HG02885 (cell line): ENCODE results near the gene SLCO4A1.
"Not testable (repeated sequence)": the region's sequence is repeated elsewhere in the genome, so short reads cannot be mapped to it uniquely, and the experiment has no call there.

ENCODE experiments used
- ATAC-seq: cut with Tn5 transposase; IDR thresholded peaks from one replicate; pipeline ENCODE4 v1.9.1; 2021; ENCODE audit warnings: mild to moderate bottlenecking; ENCODE audit not compliant: unreplicated experiment, poor library complexity

The SLCO4A1 gene

GRCh38 chr20:62679978-62680589 lies 37.8 kb downstream of the SLCO4A1 start:
- ATAC-seq, result no peak

- no peak for ATAC-seq
These were observed 40.7 kb downstream of the SLCO4A1 start for GRCh38 chr20:62682912-62683517.

GRCh38 chr20:62683660-62684322 lies 41.5 kb downstream of the SLCO4A1 start:
- not testable (repeated sequence) for ATAC-seq

DNA sequence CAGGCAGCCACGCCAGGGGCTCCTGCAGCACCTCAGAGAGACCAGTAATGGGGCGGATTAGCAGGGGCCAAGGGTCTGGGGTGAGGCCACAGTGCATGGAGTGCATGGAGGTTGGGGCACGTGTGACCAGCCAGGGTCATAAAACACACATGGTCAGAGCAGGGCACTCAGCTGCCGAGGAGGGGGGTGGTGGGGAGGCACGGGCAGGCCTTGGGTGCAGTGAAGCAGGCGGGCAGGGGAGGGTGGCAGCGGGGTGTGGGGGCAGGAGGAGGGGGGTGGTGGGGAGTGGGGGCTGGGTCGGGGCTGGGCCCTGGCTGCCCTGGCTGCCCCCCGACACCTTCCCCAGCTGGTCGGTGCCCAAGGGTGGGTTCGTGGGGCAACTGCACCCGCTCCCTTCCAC lies 42.7 kb downstream of the SLCO4A1 start:
- no peak for ATAC-seq

- ATAC-seq, result no peak
These were observed 43.7 kb downstream of the SLCO4A1 start for GRCh38 chr20:62685781-62686555.

GRCh38 chr20:62686869-62687830 lies 44.8 kb downstream of the SLCO4A1 start:
- ATAC-seq, result no peak

DNA sequence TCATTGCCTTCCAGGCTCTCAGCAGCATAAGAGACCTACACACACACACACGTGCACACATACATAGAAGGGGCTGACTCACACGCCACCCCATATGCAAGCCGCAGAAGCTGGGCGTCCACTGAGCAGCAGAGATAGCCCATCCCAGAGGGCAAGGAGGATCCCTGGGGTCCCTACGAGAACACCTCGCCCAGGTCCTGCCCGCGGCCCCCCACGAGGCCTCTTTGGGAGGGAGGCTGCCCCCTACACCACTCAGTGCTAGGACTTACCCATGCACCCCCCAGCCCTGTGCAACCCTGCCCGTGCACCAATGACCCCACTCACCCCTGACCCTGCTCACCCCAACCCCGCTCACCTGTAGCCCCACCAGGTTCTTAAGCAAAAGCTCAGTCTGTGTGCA lies 45.8 kb downstream of the SLCO4A1 start:
- ATAC-seq, result no peak

DNA sequence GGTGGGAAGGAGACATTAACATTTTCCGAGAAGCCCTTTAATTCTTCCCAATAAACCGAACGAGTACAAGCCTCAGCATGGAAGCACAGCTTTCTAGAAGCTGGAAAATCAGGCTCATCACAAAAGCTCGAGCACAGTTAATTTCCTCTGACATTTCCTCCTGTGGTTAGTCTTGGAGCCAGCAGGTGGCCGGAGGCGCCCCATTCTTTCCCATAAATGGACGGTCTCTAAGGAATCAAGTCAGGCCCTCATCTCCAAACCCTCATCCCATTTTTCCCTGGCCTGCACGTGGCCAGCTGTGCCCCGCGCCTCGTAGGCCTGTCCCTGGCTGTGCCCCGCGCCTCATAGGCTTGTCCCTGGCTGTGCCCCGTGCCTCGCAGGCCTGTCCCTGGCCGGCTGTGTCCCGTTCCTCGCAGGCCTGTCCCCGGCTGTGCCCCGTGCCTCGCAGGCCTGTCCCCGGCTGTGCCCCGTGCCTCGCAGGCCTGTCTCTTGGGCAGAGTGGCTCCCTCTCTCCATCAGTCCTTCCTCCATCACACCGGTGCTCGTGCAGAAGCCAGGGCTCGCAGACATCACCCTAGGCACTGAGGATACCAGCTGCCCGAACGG lies 46.7 kb downstream of the SLCO4A1 start:
- ATAC-seq, result no peak

DNA sequence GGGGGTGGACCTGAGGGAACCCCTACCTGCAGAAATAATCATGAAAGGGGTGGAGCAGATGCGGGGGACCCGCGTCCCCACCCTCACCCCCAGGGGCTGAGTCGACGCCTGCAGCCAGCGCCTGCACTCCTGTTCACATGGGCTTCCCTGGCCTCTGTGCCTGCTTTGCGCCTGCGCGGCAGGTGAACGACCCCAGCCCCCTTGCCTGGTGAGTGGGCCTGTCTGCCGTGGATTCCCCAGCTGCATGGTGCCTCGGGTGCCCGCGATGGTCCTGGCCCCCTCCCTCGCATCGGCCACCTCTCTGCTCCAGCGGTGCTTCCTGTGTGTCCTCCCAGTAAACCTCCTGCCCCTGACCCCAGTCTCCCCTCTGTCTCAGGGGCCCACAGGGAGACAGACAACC lies 47.6 kb downstream of the SLCO4A1 start:
- ATAC-seq, result no peak

GRCh38 chr20:62690261-62690820 lies 48.0 kb downstream of the SLCO4A1 start:
- ATAC-seq, result no peak

DNA sequence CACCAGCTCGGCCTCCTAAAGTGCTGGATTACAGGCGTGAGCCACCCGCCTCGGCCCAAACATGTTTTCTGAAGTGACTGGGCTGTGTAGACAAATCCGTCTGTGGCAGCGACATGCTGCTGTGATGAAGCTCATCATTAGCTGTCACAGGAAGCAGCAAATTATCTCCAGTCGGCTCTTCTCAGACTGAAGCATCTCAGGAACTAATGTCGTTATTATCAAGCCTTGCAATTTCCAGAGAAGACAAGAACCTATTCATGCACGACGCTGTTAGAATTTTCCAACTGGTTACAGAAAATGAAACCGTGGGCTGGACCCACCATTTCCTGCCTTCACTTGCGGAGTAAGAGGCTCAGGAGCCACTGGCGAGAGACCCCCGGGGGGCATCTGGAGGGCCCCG lies 49.2 kb downstream of the SLCO4A1 start:
- ATAC-seq, result no peak

GRCh38 chr20:62692176-62692575 lies 49.9 kb downstream of the SLCO4A1 start:
- ATAC-seq, result no peak

DNA sequence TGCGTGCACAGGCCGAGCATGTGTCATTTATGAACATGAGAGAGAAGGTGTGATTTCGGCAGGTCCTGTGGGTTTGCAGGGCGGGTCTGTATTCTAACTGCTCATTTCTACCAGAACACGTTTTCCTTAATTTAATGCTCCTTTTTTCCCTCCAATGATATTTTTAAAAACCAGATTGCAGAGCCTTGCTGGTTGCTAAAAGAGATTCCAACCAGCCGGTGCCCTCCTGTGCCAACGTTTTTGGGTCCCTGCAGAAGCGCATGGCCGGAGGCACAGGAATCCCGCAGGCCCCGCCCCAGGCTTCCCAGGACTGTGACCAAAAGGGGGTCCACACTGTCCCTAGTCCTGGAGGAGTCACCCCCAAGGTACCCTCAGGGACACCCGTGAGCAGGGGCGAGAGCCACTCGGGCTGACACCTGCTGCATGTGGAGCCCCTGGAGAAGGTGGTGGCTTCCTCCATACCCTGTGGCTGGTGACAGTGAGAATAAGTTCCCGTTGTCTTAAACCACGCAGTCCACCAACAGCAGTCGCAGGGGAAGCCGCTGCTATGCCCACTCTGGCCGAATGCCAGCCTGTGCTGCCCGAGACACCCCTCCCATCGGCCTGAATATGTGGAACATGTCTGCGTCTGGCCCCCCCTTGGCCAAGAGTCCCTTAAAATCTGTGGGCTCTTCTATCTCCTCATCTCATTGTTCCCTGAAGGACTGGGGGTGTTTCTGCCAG lies 50.7 kb downstream of the SLCO4A1 start:
- ATAC-seq, result no peak

DNA sequence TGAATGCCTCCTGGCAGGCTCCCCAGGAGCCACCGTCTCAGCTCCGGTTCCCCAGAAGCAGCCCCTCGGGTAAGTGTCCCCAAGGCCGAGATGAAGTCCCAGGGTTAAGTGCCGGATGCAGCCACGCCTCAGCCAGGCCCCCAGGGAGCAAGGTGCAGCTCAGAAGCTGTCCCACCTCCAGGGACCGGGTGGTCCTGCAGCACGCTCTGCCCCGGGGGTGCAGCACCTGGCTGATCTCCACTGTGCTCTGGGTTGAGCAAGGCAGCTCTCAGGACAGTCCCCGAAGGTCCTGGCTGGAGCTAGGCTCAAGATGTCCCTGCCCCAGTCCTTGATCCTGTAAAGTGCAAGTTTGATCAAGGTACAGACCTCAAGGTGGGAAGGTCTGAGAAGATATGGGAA lies 51.2 kb downstream of the SLCO4A1 start:
- no peak for ATAC-seq

GRCh38 chr20:62694106-62694505 lies 51.8 kb downstream of the SLCO4A1 start:
- no peak for ATAC-seq

- no peak for ATAC-seq
These were observed 52.6 kb downstream of the SLCO4A1 start for GRCh38 chr20:62694868-62695267.

DNA sequence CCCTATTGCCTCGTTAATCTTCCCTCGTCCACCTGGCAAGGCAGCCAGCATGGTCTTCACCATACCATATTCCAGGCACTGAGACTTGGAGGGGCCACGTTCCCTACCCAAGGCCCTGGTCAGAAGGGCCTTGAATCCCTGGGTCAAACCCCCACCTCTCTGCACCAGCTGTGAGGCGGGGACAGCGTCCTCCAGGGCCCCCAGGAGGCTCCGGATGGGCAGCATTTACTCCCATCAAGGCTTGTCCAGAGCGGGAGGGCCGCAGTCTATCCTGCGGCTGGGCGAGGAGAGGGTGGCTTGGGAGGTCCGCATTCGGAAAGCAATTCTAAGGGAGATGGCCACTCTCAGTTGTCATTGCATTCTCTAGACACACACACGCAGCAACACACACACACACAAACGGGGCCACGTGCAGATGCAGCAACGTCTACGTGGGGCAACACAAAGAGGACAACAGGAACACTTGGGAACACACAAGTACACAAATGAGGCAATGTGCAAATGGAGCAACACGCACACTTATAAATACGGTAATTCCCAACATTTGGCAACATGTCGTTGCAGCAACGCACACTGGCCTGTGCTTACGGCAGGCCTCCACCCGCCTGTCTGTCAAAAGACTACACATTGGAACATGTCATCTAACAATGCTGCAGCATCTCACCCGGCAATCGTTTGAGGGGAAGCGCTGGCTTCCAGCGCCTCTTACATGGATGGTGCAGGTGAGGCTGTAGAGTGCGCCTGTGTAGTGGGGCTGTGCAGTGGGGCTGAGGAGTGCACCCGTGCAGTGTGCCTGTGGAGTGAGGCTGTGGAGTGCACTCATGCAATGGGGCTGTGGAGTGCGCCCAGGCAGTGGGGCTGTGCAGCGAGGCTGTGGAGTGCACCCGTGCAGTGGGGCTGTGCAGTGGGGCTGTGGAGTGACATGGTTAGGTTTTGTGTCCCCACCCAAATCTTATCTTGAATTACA lies 53.4 kb downstream of the SLCO4A1 start:
- ATAC-seq, result no peak
